HG03025 (cell line): ENCODE results near the gene PACSIN3.

Experiments
- ATAC-seq: cut with Tn5 transposase; IDR thresholded peaks from one replicate; pipeline ENCODE4 v1.9.1; 2021; ENCODE audit warnings: mild to moderate bottlenecking, moderate library complexity; ENCODE audit not compliant: unreplicated experiment, low FRiP score

PACSIN3 gene

DNA sequence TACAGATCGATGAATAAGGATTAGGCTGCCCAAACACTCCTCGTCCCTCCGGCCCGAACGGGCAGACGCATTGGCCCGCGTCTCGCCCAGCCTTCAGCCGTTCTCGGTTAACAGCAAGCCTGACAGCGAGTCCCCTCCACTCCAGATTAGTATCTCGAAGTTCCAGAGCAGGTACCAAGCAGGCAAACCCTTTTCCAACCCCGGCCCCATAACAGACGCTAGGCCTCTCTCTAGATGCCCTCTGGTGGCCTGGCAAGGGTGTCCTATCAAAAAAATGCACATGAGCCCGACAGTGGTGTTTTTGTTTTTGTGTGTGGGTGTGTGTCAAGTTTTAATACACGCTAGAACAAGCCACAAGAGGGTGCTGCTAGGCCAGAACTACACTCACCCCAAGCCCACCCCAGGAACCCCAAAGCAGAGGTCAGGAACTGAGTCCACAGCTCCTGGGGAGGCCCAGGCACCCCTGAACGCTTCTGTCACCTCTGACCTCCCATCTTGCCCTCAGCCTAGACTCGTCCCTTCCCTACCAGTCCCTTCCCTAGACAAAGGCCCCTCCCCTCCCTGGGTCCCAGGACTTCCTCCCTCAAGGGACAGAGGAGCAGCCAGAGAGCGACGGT, 8.9 kb downstream of the PACSIN3 start:
- ATAC-seq = peak; percentile 36

- ATAC-seq = peak; percentile 86
Observed at GRCh38 chr11:47176328-47177228, 9.7 kb downstream of the PACSIN3 start, which contains the start of gene ARFGAP2. ARFGAP2 (minus strand) TSS chr11:47176879; CDS start chr11:47176853, 26 bp downstream.

DNA sequence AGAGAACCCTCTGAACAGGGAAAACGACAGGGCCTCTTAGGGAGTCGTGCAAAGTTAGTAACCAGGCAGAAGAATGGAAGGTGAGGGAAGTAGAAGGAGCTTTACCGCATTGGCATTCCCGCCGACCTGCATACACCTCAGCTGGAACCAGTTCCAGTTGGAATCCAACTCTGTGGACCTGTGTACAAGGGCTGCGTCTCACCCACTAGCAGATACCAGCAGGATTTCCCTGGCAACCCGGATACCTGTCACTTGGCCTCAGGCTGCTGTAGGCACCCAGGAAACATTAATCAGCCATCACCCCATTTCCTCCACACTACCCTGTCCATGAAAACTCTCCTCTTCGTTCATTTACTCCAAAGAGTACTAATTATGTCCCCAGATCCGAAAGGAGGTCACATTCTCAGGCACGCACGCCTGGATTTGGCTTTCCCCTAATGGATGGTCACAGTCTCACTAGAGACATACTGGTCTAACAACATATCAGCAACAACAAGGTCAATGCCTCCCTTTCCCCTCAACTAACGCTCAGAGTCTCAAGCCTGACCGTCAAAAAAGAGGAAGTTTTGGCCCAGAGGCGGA, 10.4 kb downstream of the PACSIN3 start:
- ATAC-seq = no peak

GRCh38 chr11:47172740-47173336, 13.4 kb downstream of the PACSIN3 start:
- no peak for ATAC-seq

GRCh38 chr11:47171856-47172255, 14.4 kb downstream of the PACSIN3 start:
- no peak for ATAC-seq

- ATAC-seq = no peak
Observed at GRCh38 chr11:47171061-47171838, 15.0 kb downstream of the PACSIN3 start.

DNA sequence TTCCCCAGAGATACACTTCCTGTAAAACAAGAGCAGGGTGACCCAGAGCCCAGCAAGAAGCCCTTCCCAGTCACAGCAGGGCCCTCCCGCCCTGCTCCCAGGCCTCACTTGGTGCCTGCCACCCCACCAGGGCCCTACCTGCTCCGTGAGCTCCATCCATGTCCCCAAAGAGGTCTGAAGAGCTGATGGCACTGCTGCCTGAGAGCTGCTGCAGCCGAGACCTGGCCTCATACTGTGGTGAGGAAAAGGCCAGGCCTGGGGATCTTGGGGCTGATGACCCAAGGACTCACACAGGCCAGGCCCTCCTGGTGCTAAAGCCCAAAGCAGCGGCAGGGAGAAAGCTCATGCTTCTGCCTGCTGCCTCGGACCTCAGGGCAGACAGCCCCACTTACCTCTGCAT, 19.9 kb downstream of the PACSIN3 start:
- ATAC-seq = no peak

GRCh38 chr11:47165253-47165840, 20.9 kb downstream of the PACSIN3 start:
- ATAC-seq = no peak

- no peak for ATAC-seq
Observed at GRCh38 chr11:47164321-47164720, 21.9 kb downstream of the PACSIN3 start.

- no peak for ATAC-seq
Observed at GRCh38 chr11:47163898-47164297, 22.3 kb downstream of the PACSIN3 start.

DNA sequence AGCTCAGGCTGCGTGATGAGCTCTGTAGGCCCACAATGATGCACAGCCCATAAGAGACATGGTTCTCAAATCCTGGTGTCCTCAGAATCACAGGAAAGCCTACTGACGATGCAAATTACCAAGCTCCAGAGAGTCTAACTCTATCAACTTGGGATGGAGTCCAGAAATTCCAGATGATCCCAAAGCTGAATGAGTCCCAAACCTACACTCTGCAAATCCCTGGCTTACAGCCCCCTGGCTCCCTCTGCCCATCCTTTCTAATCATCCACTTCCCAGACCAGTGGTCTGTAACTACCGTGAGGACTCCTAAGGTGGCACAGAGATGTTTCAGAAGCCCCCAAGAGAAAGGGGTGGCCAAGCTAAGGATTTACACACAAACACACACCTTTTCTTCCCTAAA, 23.0 kb downstream of the PACSIN3 start:
- no peak for ATAC-seq

GRCh38 chr11:47162426-47162825, 23.8 kb downstream of the PACSIN3 start:
- no peak for ATAC-seq

- no peak for ATAC-seq
Observed at GRCh38 chr11:47161890-47162289, 24.3 kb downstream of the PACSIN3 start.

DNA sequence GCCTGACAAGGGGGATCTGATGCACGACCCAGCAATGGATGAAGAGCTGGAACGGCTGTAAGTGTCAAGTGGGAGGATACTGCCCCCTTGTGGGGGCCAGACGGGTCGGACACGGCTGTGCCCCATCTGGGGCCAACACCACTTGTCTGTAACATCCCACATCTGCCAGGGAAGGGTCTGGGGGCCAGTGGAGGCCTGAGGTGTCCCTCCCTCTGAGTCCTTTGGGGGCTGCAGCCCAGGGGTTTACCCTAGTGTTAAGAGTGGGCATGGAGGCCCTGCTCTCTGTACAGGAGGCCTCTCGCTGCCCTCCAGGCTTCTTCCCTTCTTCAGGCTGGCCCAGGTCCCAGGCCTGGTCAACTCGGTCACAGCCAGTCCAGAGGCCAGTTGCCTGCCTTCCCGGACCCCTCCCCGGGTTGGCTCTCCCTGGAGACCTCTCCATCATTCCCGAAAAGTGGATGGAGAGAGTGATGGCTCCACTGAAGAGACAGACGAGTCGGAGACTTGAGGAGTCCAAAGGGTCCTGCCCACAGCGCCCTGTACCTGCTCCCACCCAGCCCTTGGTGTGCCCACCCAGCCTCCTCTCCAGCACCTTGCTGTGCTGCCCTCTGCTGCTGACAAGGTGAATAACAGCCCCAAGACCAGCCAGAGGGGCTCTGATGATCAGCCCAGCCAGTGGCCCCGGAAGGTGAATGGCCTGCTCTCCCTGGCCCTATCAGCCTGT, 24.9 kb downstream of the PACSIN3 start:
- no peak for ATAC-seq

GRCh38 chr11:47160753-47161133, 25.5 kb downstream of the PACSIN3 start:
- no peak for ATAC-seq

DNA sequence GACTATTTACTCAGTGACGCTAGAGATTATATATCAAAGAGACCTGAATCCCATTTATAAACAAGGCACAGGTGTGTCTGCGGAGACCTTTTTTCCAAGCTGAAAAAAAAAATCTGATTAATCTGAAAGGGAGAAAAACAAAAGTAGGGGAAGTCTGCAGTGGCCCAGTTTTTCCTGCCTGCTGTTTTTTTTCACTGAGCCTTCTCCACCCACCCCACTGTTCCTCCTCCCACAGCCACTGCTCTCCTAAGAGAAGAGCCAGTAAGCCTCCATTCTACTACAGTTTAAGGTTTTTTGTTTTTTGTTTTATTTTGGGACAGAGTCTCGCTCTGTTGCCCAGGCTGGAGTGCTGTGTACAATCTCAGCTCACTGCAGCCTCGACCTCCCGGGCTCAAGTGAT, 28.0 kb downstream of the PACSIN3 start:
- ATAC-seq = no peak

DNA sequence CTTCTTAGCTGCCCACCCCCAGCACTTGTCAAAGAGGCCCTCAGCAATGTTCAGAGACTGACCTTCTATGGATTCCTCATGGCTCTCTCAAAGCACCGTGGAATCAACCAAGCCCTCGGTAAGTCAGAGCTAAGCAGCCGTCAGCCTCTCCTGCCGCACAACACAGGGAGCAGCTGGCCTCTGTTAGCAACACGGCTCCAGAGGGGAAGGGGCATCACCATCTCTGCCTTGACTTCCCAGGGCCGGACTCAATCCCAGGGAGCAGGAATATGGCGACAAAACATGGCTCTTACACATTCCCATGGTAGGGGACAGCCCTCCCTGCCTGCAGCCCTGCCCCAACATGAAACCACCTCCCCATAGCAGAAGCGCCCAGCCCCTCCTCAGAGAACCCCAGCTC, 28.4 kb downstream of the PACSIN3 start:
- ATAC-seq = no peak

GRCh38 chr11:47156951-47157350, 29.3 kb downstream of the PACSIN3 start:
- ATAC-seq = no peak

GRCh38 chr11:47156333-47156732, 29.9 kb downstream of the PACSIN3 start:
- no peak for ATAC-seq
